ENCODE data around the gene INVS.

- TF ChIP-seq EZH2 (IDR thresholded peaks at IDR 0.05; ENCODE audit: insufficient read depth, poor library complexity, severe bottlenecking), result no peak
- no peak for TF ChIP-seq EZH2phosphoT487 (IDR thresholded peaks at IDR 0.05; ENCODE audit: insufficient read depth, low read depth)
Measured at GRCh38 chr9:100084734-100085133, 14.3 kb upstream of the INVS start.

All from GM23248 (cell line).